GM12864 (cell line): ENCODE results near the gene RNF213.

Source experiments
- DNase-seq: peaks from one replicate; pipeline ENCODE4 v3.0.0-alpha.2; 2011; ENCODE audit warnings: low read depth
- H3K4me3 ChIP-seq: 2 replicates; pipeline ENCODE4 v1.5.1; 2011; ENCODE audit warnings: mild to moderate bottlenecking, low read depth, low read length, control low read depth
- TF ChIP-seq, protein P1 (sequence below): IDR thresholded peaks from 2 replicates; pipeline ENCODE4 v1.5.1; 2011; ENCODE audit warnings: low read depth, mild to moderate bottlenecking, moderate library complexity, low read length, control low read depth, inconsistent platforms; ENCODE audit errors: missing control alignments

The RNF213 gene

DNA sequence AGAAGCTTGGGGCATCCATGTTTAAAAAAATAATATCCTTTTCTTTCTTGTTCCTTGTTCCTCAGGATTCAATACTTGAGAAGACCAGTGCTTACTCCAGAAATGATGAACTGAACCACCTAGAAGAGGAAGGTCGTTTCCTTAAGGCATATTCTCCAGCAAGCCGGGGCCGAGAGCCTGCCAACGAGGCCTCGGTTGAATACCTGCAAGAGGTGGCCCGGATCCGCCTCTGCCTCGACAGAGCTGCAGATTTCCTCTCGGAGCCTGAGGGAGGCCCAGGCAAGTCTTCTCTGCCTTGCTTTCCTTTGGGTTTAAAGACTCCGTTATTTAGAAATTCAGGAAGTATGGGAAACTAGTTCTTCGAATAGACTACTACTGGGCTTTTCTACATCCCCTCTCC lies 111.8 kb downstream of the RNF213 start:
- DNase-seq: no peak
- H3K4me3 ChIP-seq: no peak overlapping the region
- TF ChIP-seq, protein P1, sequence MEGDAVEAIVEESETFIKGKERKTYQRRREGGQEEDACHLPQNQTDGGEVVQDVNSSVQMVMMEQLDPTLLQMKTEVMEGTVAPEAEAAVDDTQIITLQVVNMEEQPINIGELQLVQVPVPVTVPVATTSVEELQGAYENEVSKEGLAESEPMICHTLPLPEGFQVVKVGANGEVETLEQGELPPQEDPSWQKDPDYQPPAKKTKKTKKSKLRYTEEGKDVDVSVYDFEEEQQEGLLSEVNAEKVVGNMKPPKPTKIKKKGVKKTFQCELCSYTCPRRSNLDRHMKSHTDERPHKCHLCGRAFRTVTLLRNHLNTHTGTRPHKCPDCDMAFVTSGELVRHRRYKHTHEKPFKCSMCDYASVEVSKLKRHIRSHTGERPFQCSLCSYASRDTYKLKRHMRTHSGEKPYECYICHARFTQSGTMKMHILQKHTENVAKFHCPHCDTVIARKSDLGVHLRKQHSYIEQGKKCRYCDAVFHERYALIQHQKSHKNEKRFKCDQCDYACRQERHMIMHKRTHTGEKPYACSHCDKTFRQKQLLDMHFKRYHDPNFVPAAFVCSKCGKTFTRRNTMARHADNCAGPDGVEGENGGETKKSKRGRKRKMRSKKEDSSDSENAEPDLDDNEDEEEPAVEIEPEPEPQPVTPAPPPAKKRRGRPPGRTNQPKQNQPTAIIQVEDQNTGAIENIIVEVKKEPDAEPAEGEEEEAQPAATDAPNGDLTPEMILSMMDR: no peak

DNA sequence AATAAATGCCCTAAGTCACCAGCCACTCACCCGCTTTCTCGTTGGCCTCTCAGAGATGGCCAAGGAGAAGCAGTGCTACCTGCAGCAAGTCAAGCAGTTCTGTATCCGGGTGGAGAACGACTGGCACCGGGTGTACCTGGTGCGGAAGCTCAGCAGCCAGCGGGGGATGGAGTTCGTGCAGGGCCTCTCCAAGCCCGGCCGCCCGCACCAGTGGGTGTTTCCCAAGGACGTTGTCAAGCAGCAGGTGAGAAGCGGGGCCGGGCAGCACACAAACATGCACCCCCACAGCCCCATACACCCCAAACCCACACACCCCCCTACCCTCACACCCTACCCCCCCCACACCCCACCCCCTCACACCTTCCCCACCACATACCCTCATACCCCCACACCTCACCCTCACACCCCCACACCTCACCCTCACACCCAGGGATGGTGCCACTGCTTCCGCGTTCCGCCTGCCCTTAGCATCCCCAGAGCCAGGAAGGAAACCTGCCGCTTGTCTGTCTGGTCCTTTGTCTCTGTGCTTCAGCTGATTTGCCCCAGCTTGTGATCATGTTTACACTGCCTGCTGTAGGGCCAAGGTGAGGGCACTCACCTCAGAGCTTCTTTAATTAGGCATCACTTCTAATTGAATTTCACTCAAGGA lies 112.4 kb downstream of the RNF213 start:
- TF ChIP-seq, protein P1: no peak
- H3K4me3 ChIP-seq: no peak overlapping the region
- DNase-seq: no peak

DNA sequence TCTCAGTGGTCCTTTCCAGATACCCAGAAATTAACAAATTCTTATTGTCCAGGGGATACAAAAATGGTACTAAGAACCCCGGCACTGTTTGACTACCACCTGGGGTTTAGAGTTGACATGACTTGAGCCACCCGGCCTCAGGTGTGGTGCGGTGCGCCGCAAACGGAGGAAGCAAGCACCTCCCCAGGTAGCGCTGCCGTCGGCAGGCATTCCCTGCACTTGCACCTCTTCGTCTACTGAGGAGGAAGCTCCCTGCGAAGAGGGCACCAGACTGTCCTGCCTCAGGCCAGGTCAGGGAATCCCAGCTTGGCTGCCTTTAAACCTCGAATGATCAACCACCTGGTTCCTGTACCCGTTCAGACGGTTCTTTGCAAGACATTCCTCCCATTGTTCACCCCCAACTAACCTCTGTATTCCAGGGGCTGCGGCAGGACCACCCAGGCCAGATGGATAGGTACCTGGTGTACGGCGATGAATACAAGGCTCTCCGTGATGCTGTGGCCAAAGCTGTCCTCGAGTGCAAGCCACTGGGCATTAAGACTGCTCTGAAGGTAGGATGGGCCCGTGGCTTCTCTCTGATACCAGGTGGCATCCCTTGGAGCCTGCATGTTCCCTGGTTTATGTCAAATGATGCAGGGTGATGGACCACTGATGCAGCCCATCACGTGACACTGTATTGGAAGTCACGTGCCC lies 113.5 kb downstream of the RNF213 start:
- no peak for DNase-seq
- H3K4me3 ChIP-seq: no peak overlapping the region
- TF ChIP-seq, protein P1: no peak

DNA sequence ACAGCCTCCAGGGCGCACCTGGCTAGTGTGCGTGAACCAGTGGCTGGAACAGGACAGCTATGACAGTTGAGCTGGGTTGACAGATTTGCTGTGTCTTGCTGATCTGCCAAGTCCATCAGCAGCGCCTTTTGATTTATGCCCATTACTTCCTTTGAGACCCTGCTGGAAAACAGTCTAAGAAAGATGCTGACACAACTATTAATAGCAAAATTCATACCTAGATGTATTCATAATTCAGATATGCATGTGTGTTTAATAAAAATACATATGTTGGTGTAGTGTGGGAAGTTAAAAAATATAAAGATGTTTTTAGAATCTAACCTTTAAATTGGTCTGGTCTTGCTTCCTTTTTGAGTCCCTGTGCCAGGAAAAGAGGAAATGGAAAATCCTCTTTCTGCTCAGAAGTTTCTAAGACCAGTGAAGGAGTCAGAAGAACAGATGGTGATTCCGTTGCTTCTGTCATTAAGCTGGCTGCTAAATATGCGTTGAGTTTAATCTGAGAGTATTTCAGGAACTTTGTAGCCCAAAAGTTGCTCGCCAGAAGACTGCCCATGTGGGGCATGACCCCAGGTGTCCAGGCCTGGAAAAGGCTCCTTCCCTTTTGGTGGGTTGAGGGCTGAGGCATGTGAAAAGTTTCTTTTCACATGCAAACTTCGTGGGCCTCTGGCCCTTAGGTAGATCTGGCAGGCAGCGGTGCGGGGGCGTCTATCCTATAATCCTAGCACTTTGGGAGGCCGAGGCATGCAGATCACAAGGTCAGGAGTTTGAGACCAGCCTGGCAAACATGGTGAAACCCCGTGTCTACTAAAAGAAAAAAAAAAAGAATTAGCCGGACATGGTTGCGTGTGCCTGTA lies 114.3 kb downstream of the RNF213 start:
- TF ChIP-seq, protein P1: no peak
- H3K4me3 ChIP-seq: no peak overlapping the region
- no peak for DNase-seq

DNA sequence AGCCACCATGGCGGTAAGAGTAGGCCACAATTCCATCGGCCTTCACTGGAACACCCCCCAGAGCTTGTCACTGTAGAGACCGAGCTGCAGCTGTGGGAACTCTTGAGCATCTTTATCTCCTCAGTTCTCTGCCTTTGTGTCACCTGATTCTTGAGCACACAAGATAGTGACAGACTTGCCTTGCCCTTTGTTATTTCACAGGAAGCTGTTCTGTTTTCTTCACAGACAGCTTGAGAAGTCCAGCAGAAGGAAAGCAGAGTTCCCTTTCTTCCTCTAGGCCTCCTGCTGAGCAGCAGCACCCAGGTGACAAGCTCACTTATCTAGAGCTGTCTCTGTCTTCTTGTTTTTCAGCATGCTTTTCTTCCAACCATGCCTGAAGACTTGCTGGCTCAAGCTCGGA lies 115.9 kb downstream of the RNF213 start:
- TF ChIP-seq, protein P1: no peak
- H3K4me3 ChIP-seq: no peak overlapping the region
- no peak for DNase-seq

DNA sequence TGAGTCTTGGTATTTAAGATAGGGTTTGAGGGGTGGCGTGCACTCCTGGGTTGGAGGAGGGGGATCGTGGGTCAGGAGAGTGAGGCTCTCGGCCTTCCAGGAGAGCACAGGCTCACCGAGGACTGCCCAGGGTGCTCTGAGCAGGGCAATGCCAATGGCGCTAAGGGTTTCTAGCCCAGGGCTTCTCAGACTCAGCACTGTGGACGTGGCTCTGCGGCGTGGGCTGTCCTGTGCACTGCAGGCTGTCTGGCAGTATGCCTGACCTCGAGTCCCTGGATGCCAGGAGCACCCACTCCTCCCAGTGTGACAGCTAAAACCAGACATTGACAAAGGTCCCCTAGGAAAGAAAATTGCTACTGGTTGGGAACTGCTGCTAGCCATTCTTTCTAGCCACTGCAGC lies 117.1 kb downstream of the RNF213 start:
- TF ChIP-seq, protein P1: no peak
- H3K4me3 ChIP-seq: no peak overlapping the region
- no peak for DNase-seq
